Activated CD8-positive, alpha-beta memory T cell treated with anti-CD3 and anti-CD28 coated beads, Interleukin-2, amount 50 U/mL, for 24 hours (primary cell): ENCODE measurements around the gene DOCK8.
"Not testable (repeated sequence)": the region's sequence is repeated elsewhere in the genome, so short reads cannot be mapped to it uniquely, and the experiment has no call there.

Source experiments
- DNase-seq: peaks from one replicate; pipeline ENCODE4 v3.0.0-alpha.2; 2020; ENCODE audit errors: extremely low read depth

DOCK8 gene

DNA sequence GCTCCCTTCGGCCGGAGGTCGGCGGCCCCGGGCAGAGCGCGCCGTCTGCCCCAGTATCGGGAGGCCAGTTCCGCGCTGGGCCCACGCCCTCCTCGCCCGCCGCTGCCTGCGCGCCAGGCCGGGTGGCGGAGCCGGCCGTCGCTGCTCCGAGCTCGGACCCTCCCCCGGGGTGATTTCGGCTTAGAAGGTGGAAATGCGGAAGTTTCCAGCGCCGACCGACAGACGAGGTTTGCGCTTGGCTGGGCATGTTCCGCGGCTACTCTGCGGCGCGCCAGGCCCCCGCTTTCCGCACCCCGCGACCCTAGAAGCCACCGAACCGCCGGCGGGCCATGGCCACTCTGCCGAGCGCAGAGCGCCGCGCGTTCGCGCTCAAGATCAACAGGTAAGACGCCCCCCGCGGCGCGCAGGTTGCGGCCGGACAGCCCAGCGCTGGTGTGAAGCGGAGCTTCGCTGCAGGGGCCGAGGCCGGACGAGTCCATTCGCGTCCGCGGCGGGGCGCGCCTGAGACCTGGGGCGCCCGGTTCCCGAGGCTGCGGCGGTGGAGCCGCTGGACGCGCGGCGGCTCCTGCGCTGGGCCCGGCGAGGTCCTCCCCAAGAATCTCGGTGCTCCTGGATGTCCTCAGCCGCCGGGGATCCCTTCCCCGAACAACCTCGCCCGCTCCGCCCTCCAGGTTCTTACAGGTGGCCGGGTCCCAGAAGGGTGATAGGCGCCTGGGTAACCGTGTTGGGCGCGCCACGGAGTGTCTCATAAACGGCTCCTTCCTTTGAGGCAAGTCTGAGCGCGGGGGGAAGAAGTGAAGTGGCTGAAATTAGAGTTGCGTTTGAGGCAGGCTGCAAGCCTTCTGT is at the start of gene DOCK8:
DOCK8 (plus strand) TSS at position 218 of the 846 bp plus-strand sequence; CDS start at position 330, 112 bp downstream.
- no peak for DNase-seq

DNA sequence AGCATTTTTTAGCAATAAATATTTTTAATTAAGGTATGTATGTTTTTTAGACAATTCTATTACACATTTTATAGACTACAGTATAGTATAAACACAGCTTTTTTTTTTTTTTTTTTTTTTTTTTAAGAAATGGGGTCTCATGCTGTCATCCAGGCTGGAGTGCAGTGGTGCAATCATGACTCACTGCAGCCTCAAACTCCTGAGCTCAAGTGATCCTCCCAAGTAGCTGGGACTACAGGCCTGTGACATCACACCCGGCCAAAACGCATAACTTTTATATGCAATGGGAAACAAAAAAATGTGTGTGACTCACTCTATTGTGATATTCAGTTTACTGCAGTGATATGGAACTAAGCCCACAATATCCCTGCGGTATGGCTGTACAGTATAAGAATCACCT is 44.9 kb upstream of the DOCK8 start:
- DNase-seq, result not testable (repeated sequence)

DNA sequence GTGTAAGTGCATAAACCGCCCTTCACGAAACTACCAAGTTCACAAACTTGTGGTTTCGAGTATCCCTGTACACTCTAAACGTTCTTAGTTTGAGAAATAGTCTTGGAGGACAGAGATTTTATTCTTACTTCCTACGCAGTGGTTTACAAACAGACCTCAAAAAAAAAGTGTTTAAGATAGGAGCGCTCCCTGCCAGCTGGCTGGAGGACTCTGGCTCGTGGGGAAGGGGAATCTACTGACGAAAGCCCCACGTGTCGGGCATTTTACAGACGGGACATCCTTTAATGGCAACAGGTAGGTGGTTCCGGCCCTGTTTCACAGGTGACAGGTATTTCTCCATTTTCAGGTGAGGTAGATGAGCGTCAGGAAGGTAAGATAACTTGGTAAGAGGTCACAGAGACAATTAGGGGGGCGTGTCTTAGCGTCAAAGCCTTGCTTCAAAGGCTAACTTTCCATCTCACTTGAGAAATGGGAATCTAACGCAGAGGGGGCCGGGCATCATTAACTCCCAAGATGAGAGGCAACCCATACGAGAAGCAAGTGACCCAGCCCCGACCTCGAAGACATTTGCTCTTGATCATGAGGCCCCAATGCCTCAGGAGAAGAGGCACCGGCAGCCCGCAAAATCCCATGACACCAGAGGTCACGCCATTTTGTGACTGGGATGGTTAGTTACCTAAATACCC is 36.4 kb upstream of the DOCK8 start:
- DNase-seq, result not testable (repeated sequence)

DNA sequence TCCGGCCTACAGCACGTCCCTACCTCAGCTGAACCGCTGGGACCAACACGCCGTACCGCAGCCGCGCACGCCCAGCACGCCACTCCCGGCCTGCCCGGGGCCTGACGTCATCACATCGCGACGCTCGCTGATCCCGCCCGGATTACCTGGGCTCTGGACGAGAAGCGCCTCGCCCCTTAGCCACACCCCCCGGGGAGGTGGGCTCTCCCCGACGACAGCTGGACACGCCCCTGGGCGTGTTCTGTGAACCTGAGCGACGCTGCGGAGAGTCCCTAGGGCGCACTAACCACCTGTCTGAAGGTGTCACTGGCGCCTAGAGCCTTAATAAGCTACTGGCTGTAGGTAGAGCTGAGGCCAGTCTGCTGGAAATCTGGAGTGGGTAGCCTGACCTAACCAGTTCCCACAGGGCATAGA is 35.7 kb upstream of the DOCK8 start, which contains the start of gene ZNG1A:
ZNG1A (minus strand) TSS at position 87 of the 414 bp plus-strand sequence. CDS start 87 bp downstream, outside the sequence.
- DNase-seq, result peak; percentile 24

DNA sequence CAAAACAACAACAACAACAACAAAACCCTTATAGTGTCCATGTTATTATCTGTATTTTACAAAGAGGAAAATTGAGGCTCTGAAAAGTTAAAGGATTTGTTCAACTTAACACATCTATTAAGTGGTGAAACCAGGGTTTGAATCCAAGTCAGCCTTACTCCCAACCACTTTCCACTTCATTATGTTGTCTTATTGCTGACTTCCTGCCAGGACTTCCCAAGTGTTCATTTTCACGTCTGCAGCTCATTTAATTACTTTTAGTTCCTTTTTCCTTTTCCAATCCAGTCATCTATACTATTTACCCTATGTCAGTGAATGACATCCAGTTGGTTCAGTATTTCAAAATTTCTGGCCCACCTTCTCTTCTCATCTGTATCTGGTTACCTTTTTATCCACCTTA is 15.1 kb upstream of the DOCK8 start:
- DNase-seq, result not testable (repeated sequence)

DNA sequence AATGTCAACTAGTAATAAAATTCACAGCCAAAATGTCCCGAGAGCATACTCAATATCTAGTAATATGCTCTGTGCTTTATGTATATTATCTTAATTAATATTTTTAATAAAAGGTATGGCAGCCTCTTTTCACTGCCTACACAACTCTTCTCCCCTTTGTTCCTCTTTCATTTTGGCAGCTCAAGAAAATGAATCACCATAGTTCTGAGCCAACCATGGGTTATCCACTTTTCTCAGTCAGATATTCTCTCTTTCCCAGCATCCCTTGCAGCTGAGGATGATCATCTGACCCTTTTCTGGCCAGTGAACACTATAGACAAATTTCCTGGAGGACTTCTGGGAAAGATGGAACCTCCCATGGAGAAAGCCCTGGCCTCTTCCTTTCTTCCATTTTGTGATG is 8.2 kb upstream of the DOCK8 start:
- DNase-seq, result no peak

DNA sequence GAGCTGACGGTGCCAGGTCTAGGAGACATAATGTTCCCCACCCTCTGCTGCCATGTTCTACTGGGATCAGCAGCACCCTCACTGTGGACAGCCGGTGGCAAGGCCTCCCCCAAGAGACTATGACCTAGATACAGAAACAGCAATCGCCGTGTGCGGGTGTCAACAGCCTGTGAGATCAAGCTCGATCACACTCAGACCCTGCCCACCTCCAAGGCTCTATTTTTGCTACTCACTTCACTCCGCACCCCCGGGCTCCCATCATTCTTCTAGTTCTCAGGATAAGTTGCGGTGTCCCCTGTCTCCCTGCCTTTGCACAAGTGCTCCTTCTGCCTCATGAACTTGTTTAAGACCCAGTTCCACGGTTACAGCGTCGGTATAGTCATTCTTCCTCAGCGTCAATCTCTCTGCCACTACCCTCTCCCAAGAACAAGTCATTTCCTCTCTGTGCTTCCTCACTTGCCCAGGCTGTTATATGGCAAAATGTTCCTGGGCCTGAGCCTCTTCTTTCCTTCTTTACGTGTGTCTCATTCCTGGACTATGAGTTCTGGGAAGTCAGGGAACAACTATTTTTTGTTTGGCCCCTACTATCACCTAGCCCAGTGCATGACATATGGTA is 5.4 kb upstream of the DOCK8 start:
- DNase-seq, result no peak

DNA sequence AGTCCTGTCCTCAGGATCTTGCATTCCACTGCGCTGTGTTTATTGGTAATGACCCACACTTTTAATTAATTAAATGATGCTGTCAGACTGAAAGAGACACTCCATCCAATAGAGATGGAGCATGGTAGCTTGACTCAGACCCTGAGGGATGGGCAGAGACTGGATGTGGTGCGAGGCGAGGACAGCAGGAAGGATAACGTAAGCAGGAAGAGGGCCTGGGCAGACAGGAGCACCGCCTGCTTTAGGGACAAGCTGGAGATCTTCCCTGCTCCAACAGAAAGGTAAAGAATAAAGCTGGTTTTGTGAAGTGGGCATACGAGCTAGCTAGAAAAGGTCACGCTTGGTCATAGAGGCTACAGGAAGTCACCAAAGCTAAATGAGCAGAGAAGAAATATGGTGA is 3.6 kb upstream of the DOCK8 start:
- DNase-seq, result no peak

DNA sequence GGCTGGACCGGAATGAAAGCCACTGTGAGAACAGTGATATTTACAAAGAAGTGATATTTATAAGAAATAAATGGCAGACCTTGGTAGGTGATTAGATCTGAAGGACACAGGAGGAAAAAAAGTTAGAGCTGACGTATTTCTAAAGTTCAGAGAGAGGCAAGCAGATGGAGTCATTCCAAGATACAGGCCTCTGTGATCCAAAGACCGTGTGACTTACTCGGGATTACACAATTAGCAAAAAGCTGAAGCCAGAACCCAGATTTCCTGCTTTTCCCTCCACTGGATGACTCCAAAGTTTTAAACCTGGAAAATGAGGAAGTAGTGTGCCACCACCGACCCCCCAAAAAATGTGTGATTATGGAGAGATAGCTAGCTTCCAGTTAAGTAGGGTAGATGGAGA is 3.1 kb upstream of the DOCK8 start:
- no peak for DNase-seq

DNA sequence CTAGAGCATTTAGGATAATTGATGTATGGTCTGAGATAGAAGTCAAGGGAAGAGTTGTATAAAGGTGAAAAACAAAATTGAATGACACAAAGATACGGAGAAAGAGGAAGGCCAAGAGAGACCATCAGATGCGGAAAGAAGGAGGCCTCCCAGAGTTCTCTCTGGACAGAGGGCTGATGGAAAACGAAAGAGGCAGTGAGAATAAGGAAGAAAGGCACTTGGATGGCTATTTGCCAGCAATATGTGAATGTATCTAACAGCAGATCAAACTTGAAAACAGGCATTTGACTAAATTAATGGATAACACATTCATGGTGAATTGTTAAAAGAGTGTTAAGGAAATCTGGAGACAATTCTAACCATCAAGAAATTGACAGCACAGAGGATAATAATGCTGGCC is 2.4 kb upstream of the DOCK8 start:
- no peak for DNase-seq

DNA sequence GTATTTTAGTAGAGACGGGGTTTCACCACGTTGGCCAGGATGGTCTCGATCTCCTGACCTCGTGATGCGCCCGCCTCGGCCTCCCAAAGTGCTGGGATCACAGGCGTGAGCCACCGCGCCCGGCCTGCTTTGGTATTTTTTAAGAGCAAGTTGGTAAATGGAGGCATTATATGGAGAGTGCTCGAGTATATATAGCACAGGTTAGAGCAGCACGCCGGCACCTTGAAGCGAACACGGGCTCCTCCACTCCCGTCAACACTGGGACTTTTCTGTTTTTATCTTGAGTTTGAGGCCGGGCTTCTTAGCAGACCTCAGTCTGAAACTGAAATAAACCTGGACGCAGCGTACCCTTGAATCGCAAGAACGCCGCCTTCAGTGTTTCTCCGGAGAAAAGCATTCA is 764 bp upstream of the DOCK8 start:
- not testable (repeated sequence) for DNase-seq

DNA sequence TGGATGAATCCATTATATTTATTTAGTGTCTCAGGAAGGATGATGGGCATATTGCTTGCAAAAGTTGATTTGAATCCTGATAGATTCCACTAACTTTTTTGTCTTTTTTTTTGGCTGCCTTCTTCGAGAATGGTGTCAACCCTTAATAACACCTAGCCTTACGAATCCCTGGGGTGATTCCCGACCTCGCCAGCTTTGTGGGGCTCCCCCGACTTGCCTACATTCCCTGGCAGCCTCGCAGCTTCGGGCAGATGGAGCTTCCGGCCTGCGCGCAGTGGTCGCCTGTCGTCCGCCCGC is 366 bp upstream of the DOCK8 start:
- no peak for DNase-seq

DNA sequence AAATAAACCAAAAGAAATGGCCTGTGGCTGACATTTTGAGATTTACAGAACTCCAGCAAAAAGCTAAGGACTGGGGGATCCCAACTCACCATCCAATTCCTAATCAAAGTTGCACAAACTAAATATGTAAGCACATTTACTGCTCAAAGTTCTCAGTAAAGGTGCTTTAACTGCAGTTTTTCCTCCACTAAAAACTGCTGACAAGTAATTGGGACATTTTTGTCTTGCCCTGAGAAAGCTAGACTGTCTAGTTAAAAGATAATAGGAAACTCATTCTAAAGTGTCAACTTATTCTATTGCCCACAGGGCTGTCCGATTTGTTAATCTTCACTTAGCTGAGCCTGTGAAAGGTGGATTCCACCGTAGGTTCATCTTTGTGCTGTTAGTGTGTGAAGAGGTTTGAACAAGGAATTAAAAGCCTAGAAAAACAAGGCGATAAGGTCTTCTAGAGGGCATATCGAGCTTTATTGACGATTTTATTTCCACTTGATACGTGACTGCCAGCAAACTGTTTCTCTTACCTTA is 1.0 kb downstream of the DOCK8 start:
- DNase-seq, result no peak

DNA sequence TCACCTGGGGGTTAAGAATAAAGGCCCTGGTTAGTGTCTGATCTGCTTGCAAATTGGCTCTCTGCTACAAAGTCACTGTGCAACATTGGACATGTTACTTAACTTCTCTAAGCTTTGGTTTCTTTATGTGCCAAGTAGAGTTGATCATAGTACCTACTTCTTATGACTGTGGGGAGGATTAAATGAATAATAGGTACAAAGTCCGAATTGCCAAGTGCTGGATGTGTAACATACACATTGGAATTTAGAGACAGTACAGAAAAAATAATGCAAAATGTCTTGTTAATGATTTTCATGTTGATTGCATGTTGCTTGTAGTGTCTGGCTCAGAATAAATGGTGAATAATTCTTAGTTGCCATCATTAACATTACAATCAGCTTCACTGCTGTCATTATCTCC is 2.2 kb downstream of the DOCK8 start:
- DNase-seq, result no peak

DNA sequence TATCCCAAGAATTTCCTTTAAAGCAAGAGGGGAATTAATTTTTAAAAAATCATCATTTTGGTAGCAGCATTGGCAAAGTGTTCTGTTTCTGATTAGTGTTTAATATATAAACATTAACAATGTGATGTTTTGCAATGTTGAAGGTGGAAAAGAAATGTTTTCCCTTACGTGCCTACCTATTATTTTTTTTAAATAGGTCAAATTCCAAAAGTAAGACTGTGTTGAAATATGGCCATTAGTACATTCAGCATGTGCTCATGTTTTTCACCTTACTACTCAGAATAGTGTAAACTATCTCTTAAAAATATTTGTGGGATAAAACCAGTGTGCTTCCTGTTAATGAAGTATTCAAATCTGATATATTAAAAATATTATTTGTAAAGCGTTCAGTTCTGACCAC is 3.3 kb downstream of the DOCK8 start:
- DNase-seq, result no peak

DNA sequence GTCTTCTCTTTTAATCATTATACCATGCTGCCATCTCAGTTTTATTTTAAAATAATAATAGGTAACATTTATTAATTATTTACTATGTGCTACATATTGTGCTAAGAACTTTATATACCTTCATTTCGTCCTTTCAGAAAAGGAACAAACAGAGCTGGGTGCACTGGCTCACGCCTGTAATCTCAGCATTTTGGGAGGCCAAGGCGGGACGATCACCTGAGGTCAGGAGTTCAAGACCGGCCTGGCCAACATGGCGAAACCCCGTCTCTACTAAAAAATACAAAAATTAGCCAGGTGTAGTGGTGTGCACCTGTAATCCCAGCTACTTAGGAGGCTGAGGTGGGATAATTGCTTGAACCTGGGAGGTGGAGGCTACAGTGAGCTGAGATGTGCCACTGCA is 4.4 kb downstream of the DOCK8 start:
- not testable (repeated sequence) for DNase-seq

DNA sequence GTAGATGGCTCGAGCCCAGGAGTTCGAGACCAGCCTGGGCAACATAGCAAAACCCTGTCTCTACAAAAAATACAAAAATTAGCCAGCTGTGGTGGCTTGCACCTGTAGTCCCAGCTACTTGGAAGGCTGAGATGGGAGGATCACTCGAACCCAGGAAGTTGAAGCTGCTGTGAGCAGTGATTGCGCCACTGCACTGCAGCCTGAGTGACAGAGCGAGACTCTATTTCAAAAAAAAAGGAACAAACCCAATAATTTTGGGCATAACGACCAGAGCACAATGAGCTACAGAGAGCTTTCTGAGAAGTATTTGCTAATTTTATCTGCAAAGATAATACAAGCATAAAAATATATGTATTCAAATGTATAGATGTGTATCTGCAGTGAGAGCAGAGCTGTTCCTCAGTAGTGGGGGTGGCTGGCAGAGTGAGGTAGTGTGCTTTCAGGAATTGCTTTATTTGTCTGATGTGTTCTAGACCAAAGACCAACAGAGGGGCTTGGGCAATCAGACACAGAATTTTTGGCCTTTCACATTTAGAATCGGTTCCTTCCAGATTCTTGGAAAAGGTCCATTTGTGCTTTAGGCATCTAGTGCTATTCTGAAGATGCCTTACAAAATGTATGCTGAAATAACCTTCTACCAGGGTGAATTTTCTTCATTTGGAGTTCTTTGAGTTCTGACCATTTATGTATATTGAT is 5.2 kb downstream of the DOCK8 start:
- no peak for DNase-seq

DNA sequence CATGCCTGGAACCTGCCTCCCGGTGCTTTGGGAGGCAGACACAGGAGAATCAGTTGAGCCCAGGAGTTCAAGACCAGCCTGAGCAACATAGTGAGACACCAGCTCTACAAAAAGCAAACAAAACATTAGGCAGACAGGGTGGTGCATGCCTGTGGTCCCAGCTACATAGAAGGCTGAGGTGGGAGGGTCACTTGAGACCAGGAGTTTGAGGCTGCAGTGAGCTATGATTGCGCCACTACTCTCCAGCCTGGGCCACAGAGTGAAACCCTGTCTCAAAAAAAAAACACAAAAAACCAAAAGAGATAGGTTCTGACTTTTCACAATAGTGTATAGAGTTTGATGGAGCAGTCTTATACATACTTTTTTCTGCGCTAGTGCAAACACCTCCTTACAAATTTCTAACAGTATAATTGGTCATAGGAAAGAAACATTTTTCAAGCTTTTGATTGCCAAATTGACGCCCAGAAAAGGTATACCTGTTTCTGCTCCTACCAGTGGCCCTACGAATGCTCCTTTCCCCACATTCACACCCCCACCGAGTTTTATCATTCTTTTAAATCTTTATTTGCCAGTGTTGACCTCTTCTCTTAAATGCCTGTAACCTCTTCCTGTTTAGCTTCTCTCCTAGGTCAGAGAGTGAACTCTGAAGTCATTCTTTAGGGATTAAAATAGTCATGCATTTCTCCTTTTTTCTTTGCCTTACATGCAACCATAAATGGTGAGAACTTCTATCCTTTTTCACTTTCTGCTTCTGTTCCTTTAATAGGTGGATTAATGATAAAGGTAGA is 7.5 kb downstream of the DOCK8 start:
- DNase-seq, result no peak

DNA sequence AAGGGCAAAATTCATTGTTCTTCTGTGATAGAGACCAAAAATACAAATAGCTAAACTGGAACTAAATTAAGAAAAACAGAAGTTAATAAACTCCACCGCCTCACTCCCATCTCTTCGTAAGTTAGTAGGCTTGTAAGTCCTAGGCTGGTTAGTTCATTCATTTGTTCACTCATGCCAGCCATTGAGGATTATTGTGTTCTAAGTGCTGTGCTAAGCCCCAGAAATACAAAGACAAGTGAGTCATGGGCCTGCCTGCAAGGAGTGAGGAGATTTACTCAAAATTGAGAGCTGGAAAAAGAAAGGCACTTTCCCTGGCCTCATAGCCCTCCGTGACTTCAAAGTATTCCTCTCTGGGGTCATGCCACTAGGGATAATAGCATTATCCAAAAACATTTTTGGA is 8.5 kb downstream of the DOCK8 start:
- no peak for DNase-seq

DNA sequence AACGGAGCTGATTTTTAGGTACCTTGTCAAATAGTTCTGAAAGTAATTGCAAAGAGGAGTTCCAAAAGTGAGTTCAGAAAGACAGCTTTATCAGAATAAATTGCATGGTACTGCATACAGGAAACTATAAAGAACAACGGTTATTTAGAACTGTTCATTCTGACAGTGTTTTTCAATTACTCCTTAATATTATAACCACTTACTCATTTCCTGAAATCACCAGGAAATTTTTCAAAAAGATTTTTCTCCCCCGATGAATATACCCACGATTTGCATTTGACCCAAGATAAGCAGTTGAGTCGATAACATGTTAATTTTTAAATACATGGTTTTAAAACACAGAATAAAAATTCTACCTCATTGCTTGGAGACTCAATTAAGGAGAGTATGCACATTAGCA is 9.4 kb downstream of the DOCK8 start:
- DNase-seq, result no peak
